HG03097 (cell line): Measurements from ENCODE around the gene NFE2L2.
"Not testable (repeated sequence)": the region's sequence is repeated elsewhere in the genome, so short reads cannot be mapped to it uniquely, and the experiment has no call there.

Experiments
- ATAC-seq: cut with Tn5 transposase; IDR thresholded peaks from one replicate; pipeline ENCODE4 v1.9.1; 2021; ENCODE audit not compliant: unreplicated experiment, low FRiP score

Gene NFE2L2

GRCh38 chr2:177239932-177240630 lies 24.4 kb downstream of the NFE2L2 start:
- peak; percentile 75 for ATAC-seq

- no peak for ATAC-seq
These were observed 25.5 kb downstream of the NFE2L2 start for GRCh38 chr2:177239053-177239452.

- ATAC-seq: no peak
These were observed 26.6 kb downstream of the NFE2L2 start for GRCh38 chr2:177237932-177238331.

GRCh38 chr2:177235855-177236437 lies 28.6 kb downstream of the NFE2L2 start:
- no peak for ATAC-seq

GRCh38 chr2:177234267-177234666 lies 30.3 kb downstream of the NFE2L2 start:
- no peak for ATAC-seq

GRCh38 chr2:177232098-177232704 lies 32.3 kb downstream of the NFE2L2 start:
- ATAC-seq: no peak

GRCh38 chr2:177231270-177231669 lies 33.3 kb downstream of the NFE2L2 start:
- no peak for ATAC-seq

GRCh38 chr2:177229442-177230242 lies 34.9 kb downstream of the NFE2L2 start:
- no peak for ATAC-seq

GRCh38 chr2:177225965-177226360 lies 38.6 kb downstream of the NFE2L2 start:
- no peak for ATAC-seq

- not testable (repeated sequence) for ATAC-seq
These were observed 41.1 kb downstream of the NFE2L2 start for GRCh38 chr2:177223436-177223835.

- no peak for ATAC-seq
These were observed 42.6 kb downstream of the NFE2L2 start for GRCh38 chr2:177221970-177222369.

GRCh38 chr2:177221534-177221933 lies 43.0 kb downstream of the NFE2L2 start:
- ATAC-seq: no peak

GRCh38 chr2:177219787-177220186 lies 44.7 kb downstream of the NFE2L2 start:
- not testable (repeated sequence) for ATAC-seq

GRCh38 chr2:177217247-177217843 lies 47.2 kb downstream of the NFE2L2 start:
- no peak for ATAC-seq

GRCh38 chr2:177212891-177213856 lies 51.4 kb downstream of the NFE2L2 start:
- peak; percentile 54 for ATAC-seq

- peak; percentile 89 for ATAC-seq
These were observed 52.2 kb downstream of the NFE2L2 start, which contains the start of gene HNRNPA3 for GRCh38 chr2:177212106-177212890. HNRNPA3 (plus strand) TSS chr2:177212794; CDS start chr2:177212800, 6 bp downstream.

GRCh38 chr2:177211576-177212105 lies 52.9 kb downstream of the NFE2L2 start:
- no peak for ATAC-seq

GRCh38 chr2:177211169-177211568 lies 53.4 kb downstream of the NFE2L2 start:
- ATAC-seq: no peak
